ENCODE data around the gene IL12RB2. TPM values are rescaled to one million over a fixed set of nuclear protein-coding genes. Genes with fewer than 3 reads are reported as not detected.

IL12RB2 gene
- total and polyA plus RNA-seq, 10 of the 15 experiments (the other 5 are each of a cell fraction or from before 2014, with no cell fraction given) = 0.15 to 1.1 (median 0.54) TPM; not detected in 1

GRCh38 chr1:67339623-67340343 lies 32.1 kb downstream of the IL12RB2 start (continued):
- TF ChIP-seq NKRF (conservative IDR thresholded peaks at IDR 0.05) (no peak), ASH2L (IDR thresholded peaks at IDR 0.05; ENCODE audit: borderline replicate concordance, low read depth) (0 out of 2 replicates have a peak, but pooled peaks have one; percentile 29), ATF2 (IDR thresholded peaks at IDR 0.05; ENCODE audit: low read length) (0 out of 2 replicates have a peak, but pooled peaks have one; percentile 22), ZZZ3 (IDR thresholded peaks at IDR 0.05; ENCODE audit: control insufficient read depth, insufficient read length, low read depth) (no peak), KAT2A (conservative IDR thresholded peaks at IDR 0.05; ENCODE audit: control insufficient read depth, low read depth, low read length) (no peak), CEBPZ (IDR thresholded peaks at IDR 0.05; ENCODE audit: low read depth, low read length) (no peak), BMI1 (IDR thresholded peaks at IDR 0.05; ENCODE audit: borderline replicate concordance) (no peak), REST (IDR thresholded peaks at IDR 0.05; ENCODE audit: low read depth, low read length) (no peak), POLR2AphosphoS2 (IDR thresholded peaks at IDR 0.05; ENCODE audit: low read depth, low read length) (no peak), EED (IDR thresholded peaks at IDR 0.05; ENCODE audit: low read depth) (peak; percentile 92), SRF (IDR thresholded peaks at IDR 0.05; ENCODE audit: low read depth in 2 of 2, low read length in 2 of 2) (no peak), RELA (IDR thresholded peaks at IDR 0.05; ENCODE audit: borderline replicate concordance, partially characterized antibody) (no peak), NRF1 (conservative IDR thresholded peaks at IDR 0.05; ENCODE audit: low read depth, low read length) (no peak), SPI1 (IDR thresholded peaks at IDR 0.05; ENCODE audit: borderline replicate concordance, insufficient read depth, low read depth, low read length) (peak; percentile 62), SP1 (IDR thresholded peaks at IDR 0.05; ENCODE audit: low read depth, low read length) (no peak), CHD4 (IDR thresholded peaks at IDR 0.05) (no peak)
